GM19397 (cell line): ENCODE measurements around the gene HEXA.
A peak's percentile ranks its signal among the peaks of the same experiment; 100 is the strongest.

ENCODE experiments used
- ATAC-seq: cut with Tn5 transposase; IDR thresholded peaks from one replicate; pipeline ENCODE4 v1.9.1; 2021; ENCODE audit warnings: mild to moderate bottlenecking, moderate library complexity; ENCODE audit not compliant: unreplicated experiment

The HEXA gene

DNA sequence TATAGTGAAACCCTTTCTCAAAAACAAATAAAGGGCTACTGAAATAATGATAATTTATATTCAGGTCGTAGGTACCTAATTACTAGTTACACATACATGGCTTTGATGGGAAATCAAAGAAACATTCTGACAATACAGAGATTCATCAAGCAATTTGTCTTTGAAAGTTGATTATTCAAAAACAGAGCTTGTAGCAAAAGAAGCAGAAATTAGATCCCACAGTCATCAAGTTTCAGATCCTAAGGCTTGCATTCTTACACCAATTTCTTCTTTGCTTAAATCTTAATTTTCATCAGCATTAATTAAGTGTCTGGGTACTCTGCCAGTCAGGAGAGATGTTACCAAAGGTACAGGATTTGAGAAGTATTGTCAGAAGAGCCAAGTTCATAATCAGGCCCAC is 1.5 kb upstream of the HEXA start:
- no peak for ATAC-seq

DNA sequence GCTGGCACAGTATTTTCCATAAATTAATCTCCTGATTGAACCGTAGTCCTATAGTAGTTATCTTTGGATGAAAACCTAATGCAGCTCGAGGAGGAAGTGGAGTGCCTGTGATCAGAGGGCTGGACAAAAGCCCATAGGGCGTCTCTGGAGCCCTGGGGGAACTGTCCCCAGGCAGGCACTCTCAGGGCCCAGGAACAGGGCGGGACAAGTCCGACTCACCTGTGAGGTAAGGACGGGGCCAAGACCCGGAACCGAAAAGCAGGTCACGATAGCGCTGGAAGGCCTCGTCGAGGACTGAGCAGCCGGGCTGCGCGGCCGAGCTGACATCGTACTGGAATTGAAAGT is 341 bp downstream of the HEXA start:
- peak; percentile 40 for ATAC-seq

DNA sequence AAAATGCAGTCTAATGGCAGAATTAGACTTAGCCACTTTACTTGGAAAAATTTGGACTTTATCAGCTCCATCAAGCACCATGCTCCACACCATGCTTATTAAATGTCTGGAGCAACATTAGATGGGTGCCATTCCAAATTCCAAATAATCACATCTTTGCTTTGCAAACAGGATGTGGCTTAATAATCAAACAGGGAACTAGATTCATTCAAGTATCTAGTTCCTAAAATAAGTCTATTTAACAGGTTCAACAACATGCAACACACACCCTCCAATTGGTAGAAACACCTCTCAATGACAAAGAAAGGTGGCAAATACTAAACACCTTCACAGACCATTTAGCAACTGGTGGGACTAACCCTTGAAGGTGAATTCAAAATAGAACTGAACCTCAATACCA is 3.5 kb downstream of the HEXA start:
- ATAC-seq = no peak

DNA sequence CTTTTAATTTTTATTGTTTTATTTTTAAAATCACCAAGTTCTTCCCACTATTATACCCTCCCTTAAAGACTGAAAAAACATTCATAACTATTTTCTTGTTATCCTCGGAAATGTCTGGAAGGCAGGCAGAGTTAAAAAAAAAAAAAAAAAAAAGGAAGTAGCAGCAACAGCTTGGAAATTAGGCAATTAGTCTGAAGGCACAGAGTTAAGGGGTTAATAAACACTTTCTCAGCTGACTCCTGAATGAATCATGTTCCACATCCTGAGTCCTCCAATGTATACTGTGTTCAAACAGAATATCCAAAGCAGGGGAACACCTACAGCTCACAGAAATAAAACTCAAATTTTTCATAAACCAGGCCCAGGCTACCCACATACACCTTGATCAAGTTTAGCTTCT is 5.8 kb downstream of the HEXA start:
- no peak for ATAC-seq

DNA sequence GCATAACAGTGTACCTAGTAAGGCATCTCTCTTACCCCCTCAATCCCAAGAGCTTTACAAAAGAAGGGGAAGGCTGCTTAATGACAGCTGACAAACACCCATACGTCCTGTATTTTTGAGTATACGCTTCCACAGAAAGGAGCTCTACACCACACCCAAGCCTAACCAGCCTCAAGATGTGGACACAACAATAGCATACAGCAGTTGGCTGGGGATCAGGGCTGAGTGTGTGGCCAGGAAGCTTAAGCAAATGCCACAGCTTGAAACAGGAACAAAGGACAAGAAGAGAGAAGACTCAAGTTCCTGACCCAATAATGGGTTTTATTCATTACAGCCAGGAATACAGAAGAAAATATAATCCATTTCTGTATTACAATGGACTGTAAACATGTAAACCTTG is 6.9 kb downstream of the HEXA start:
- ATAC-seq = no peak

DNA sequence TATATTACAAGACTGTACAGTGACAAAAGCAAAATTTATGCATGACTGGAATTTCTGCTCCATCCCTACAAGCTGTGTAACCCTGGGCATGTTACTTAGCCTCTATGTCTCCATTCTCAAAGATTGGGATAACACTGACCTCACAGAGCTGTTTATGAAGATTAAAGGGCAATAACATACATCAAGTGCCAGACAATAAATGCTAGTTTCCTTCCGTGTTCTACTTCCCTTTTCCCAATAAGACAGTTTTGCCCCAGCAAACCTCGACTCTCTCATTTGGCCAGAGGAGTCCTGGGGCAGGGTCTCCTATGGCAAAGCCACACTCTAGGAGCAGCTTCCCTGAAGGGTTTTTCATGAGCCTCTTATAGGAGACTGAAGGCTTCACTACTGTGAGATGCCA is 7.5 kb downstream of the HEXA start:
- no peak for ATAC-seq

DNA sequence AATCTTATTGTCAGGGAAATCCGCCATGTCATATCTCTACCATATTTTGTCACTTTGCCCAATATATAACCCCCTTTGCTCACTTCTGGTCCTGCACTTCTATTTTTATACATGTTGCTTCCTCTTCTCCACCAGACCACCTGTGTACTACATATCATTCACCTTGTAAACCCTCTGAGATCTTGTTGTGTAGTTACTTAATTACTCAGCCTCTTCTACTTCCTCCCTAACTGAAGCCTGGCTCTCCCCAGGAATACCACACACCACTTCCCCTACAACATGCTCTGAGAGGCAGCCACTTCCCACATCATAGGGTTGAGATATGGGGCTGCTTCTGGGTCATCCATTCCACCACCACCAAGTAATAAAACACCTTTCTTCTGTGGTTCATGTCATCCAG is 10.0 kb downstream of the HEXA start:
- peak; percentile 56 for ATAC-seq

DNA sequence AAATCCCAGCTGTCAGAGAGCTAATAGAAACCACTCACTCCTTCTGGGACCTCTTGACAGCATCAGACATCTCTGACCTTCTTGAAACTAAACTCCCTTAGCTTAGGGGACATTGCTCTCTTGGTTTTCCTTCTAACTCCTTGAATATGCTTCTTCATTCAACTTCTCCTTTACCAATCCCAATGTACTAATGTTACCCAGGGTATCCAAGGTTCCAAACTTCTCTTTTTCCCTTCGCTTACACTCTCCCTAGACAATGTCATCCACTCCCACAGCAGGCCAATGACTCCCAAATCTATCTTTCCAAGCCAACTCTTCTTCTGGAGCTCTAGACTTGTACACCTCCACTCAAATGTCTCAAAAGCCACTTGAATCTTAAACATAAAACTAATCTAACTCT is 14.6 kb downstream of the HEXA start:
- no peak for ATAC-seq

DNA sequence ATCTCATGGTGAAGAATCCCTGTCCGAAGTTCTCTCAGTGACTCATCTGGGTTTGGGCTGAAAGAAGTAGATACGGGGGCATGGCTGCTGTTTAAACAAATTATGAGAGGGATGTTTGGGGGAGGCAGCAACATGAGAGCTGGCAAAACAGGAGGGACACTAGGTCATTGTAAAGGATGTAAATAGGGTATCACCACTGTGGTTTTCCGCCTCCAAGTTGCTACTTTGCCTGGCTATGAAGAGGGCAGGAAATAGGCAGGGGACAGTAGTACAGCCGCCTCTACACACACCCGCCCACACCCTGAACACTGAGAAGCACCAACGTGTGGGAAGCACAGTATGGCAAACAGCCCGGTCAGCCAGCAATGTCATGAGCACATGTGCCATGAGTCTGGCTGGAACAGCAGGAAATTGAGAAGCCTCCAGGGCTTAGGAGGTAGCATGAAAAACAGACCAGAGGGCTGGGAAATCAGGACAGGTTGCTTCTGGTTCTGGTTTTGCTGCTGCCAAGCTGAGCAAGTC is 17.1 kb downstream of the HEXA start:
- ATAC-seq = no peak

DNA sequence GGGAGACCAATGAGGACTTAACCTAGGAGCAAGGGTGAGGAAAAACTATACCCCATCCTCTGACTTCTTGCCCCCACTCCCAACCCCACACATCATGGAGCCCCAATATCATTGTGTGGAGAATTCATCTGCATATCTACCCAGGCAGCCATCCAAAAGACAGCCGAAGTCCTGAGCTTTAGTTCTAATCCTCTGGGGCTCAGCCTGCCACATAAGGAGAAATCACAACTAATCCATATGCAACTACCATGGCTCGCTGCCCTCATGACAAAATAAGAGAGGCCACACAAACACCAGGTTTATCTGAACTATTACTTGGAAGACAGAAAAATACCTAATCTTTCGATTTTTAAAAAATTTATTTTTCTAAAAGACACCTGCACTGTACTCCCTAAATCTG is 17.7 kb downstream of the HEXA start:
- no peak for ATAC-seq

DNA sequence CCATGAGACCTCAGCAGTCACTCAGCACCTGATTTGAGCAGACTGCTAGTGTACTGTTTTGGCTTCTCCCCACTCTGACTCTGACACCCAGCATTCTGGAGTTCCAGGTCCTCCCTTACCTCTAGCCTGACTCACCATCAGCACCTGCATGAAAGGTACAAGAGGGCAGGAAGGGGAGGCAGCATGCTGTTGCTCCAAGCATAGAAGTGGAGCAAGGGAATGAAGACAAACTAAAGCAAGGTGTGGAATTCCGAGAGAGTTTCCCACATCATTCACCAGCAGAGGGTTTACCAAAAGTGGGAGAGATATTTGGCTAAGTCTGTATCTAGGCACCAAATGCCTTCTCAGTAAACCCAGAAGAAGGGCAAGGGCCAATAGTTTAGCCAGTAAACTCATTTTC is 21.3 kb downstream of the HEXA start:
- no peak for ATAC-seq

DNA sequence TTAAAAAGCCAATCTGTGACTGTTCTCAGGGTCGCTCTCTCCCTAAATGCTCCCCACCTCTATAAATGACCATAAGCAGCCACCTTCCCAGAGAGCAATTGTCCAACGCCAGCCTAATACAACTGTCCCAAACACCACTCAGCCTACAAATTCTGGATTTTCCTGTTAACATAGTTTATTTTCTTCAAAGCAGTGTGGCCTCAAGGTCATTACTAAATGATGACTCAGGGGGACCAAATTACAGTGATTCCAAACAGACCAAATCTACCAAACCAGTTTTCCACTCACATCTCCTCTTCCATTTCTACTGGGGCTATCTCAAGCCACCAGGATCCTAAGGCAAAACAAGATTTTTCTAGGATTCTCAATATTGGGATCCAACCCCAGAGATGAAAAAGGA is 22.5 kb downstream of the HEXA start:
- no peak for ATAC-seq

DNA sequence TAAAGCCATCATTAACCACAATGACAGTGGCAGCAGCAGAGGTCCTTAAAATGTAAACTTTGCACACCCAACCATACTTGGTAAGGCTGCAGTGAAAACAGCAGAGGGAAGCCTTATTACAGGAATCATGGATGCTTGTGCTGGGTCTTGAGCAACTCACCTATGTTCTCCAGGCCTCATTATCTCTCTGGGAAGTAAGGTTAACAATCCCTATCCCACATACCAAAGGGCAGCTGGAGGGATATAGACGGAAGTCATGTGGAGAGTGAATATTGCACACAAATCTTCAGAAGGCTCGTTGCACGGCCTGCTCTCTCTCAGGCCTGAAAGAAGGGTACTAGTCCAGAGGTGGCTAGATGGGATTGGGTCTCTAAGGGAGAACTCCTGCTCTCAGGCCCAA is 30.0 kb downstream of the HEXA start:
- ATAC-seq = no peak

DNA sequence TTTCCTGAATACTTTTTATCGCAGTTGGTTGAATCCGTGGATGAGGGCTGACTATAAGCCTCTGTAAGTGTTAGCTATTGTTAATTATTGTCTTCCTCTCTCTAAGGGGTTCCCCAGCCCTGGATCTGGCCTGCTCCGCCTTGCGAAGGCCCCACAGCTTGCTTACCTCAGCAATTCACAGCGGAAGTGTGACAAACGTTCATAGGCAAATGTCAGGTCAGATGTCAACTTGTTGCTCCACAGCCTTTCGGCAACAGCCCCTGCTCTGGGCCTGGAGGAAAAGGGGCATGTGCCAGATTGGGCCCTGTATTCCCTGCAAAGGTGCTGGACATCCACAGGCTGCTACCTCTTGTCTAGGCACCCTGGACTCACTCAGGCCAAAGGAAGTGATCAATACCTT is 30.5 kb downstream of the HEXA start:
- ATAC-seq = no peak

DNA sequence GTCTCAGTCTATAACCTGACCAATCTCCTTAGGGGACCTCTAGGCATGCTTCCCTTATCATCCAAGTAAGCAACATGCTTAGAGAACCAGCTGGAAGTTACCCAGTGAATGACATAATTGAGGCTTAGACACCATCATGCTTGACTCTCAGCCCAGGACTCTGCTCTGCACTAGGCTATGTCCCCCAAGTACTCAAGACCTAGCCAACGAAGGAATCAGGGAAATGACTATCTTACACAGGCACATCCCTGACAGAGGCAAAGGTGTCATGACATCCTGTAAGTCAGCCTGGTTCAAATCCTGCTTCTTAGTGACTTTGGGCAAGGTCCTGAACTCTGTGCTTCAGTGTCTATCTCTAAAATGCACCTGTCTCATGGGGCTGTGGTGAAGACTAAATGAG is 31.2 kb downstream of the HEXA start:
- no peak for ATAC-seq

DNA sequence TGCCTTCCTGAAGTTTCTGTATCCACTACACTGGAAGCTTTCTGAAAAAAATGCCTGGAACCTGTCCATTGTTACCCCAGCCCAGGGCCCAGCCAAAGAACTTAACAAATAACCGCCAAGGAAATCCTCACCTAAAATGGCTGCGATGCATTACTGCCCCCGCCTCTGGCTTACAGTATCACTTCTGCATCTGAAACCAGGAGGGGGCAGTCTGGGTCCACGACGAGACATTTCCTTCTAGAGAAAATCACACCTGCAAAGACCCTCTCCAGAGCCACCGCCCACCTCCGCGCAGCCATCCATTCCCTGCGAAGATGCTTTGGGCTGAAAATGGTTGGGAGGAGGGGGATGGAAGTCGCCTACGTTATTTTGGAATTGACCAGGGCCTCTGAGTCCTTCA is 33.4 kb downstream of the HEXA start:
- no peak for ATAC-seq

DNA sequence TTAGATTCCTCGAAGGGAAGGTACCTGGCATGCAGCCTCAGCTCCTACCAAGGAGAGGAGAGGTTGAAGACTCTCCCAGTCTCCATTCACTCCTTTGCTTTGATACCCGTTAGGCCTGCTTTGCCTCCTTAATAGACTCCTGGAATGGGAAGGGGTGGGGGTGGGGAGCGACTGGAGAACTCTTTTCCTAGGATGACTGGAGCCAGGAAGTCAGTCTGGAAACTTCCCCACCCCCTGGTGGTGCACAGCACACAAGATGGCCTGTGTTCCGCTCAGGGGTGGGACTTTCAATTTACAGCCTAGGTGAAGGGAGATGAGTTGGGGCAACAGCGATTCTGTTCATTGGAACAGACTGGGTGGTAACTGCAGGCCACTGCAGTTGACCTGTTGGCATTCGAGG is 34.5 kb downstream of the HEXA start:
- ATAC-seq = no peak

DNA sequence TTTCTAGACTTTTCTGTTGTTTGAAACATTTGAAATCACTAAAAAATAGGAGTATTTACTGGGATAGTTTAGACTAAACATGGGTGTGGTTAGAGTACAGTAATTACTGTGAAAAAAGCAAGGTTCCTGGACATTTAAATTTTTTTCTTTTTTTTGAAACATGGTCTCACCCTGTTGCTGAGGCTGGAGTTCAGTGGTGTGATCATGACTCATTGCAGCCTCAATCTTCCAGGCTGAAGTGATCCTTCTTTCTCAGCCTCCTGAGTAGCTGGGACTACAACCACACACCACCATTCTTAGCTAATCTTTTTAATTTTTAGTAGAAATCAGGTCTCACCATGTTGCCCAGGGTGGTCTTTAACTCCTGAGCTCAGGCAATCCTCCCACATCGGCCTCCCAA is 35.4 kb downstream of the HEXA start:
- ATAC-seq = no peak

DNA sequence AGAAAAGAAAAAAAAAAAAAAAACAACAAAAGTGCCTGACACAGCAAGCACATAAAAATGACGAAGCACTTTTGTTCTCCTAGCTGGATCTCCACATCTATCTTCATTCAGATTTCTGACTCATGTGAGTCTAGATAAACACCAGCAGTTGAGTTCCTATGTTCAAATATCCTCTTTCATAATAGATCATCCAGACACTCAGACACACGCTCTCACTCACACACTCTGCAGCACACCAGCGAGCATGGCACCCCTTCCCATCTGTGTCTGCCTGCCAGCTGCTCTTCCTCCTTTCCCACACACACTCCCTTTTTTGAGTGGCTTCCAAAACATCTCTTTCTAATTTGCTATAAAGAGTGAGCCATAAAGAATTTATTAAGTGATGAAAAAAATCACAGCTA is 36.0 kb downstream of the HEXA start:
- ATAC-seq = no peak

DNA sequence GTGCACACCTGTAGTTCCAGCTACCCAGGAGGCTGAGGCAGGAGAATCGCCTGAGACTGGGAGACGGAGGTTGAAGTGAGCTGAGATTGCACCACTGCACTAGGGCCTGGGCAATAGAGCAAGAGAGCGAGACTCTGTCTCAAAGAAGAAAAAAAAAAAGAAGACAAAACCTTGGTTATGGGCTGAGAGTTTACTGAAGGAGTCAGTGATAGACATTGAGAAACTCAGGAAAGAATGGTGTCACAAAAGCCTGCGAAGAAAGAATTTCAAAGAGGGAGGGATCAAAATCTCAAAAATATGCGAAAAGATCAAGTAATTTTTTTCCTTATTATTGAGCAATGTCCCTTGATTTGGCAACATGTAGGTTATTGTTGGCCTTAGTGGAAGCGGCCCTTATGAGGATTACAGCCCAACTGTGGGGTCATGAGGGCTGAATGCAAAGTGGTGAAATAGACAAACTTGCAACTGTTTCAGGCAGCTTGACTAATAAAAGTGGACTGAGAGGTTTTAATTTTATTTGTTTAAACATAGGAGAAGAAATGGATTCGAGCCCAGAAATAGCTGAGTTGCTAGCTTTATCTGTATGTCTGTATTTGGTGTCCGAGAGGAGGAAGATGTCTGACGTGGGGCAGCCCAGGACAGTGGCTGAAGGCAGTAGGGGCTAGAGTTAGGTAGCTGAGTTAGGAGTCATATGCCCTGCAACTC is 37.0 kb downstream of the HEXA start:
- no peak for ATAC-seq

DNA sequence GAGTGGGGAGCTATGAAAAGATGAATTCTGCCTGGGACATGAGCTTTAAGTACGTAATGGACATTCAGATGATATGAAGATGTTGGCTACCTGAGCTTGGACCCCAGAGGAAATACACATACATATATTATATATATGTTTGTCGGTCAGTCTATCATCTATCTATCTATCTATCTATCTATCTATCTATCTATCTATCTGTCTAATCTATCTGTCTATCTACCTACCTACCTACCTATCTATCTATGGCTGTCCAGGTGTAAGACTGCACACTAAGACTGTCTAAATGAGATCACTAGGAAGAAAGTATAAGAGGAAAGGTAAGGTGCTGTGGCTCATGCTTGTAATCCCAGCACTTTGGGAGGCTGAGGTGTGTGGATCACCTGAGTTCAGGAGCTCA is 37.7 kb downstream of the HEXA start:
- ATAC-seq = no peak

DNA sequence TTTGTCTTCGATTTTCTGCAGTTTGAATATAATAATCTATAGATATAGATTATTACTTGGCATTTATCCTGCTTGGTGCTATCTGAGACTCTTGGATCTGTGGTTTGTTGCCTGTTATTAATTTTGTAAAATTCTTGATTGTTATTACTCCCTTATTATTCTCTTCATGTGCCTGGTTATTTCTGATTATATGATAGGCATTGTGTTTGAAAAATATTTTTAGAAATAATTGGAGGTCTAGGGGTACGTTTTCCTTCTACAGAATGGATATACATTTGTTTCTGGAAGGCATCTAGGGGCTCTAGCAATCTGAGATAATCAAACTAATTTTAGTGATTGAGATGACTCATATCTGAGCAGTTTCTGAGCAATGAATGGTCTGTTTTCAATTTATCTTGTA is 41.0 kb downstream of the HEXA start:
- no peak for ATAC-seq

DNA sequence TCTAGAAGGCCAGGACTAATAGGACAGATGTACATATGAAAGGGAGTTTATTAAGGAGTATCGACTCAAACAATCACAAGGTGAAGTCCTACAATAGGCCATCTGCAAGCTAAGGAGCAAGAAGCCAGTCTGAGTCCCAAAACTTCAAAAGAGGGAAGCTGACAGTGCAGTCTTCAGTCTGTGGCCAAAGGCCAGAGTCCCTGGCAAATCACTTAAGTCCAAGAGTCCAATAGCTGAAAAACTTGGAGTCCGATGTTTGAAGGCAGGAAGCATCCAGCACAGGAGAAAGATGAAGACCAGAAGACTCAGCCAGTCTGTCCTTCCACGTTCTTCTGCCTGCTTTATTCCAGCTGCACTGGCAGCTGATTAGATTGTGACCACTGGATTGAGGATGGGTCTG is 44.8 kb downstream of the HEXA start:
- no peak for ATAC-seq
